NCI-H128 (cell line): Measurements from ENCODE around the gene GSS.

Experiments
- DNase-seq: peaks from one replicate; lab custom pipeline; 2025; ENCODE audit not compliant: unreplicated experiment; lab: John Stamatoyannopoulos, UW

GSS gene

GRCh38 chr20:34979366-34980153 lies 24.0 kb upstream of the GSS start:
- no peak for DNase-seq

GRCh38 chr20:34978092-34978744 lies 22.6 kb upstream of the GSS start:
- no peak for DNase-seq

GRCh38 chr20:34977365-34978091 lies 21.9 kb upstream of the GSS start:
- DNase-seq = no peak

- DNase-seq = no peak
Measured at GRCh38 chr20:34976286-34976685, 20.7 kb upstream of the GSS start.

- no peak for DNase-seq
Measured at GRCh38 chr20:34974246-34974645, 18.6 kb upstream of the GSS start.

- no peak for DNase-seq
Measured at GRCh38 chr20:34971561-34972235, 16.1 kb upstream of the GSS start.

- no peak for DNase-seq
Measured at GRCh38 chr20:34970846-34971560, 15.4 kb upstream of the GSS start.

GRCh38 chr20:34970193-34970840 lies 14.7 kb upstream of the GSS start:
- DNase-seq = no peak

- no peak for DNase-seq
Measured at GRCh38 chr20:34968042-34968775, 12.6 kb upstream of the GSS start.

- no peak for DNase-seq
Measured at GRCh38 chr20:34967421-34967820, 11.8 kb upstream of the GSS start.

- no peak for DNase-seq
Measured at GRCh38 chr20:34965051-34965450, 9.4 kb upstream of the GSS start.

GRCh38 chr20:34964486-34964885 lies 8.9 kb upstream of the GSS start:
- DNase-seq = no peak

GRCh38 chr20:34956751-34957472 lies 1.3 kb upstream of the GSS start:
- DNase-seq = no peak

GRCh38 chr20:34956041-34956458 lies 444 bp upstream of the GSS start:
- DNase-seq = no peak

GRCh38 chr20:34954904-34955230 lies 739 bp downstream of the GSS start:
- DNase-seq = no peak

GRCh38 chr20:34953960-34954359 lies 1.6 kb downstream of the GSS start:
- no peak for DNase-seq

- no peak for DNase-seq
Measured at GRCh38 chr20:34952671-34953070, 2.9 kb downstream of the GSS start.

GRCh38 chr20:34951652-34952051 lies 4.0 kb downstream of the GSS start:
- DNase-seq = no peak

- DNase-seq = no peak
Measured at GRCh38 chr20:34951252-34951651, 4.4 kb downstream of the GSS start.
